ENCODE measurements around the gene EOGT.

Gene EOGT

GRCh38 chr3:69008980-69009379 is 4.5 kb downstream of the EOGT start:
- DNase-seq = no peak

DNA sequence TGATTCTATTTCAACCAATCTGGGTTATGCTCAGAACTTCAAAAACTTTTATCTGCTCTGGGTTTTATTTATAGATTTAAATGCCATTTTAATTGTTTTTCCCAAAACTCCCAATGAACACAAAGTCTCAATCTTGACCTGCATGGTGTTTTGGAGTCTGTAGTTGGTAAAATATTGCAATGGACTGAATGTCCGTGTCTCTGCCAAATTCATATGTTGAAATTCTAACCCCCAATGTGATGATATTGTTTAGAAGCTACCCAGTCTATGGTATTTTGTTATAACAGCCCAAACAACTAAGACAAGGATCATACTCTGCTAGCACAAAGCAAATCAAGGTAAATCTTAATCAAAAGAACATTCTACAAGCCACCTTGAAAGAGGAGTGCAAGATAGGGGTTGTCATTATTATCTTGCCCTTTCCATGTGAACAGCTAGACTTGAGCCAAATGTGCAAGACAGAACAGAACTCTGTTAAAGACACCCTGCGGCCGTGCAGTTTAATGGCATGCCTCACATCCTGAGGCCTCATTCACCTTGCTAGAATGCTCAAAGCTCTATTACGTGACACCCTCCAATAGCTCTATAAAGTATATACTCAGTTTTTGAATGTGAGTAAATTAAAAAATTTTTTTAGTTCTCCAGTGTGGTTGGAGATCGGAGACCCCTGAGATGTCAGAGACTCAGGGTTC is 7.5 kb downstream of the EOGT start:
- no peak for DNase-seq

DNA sequence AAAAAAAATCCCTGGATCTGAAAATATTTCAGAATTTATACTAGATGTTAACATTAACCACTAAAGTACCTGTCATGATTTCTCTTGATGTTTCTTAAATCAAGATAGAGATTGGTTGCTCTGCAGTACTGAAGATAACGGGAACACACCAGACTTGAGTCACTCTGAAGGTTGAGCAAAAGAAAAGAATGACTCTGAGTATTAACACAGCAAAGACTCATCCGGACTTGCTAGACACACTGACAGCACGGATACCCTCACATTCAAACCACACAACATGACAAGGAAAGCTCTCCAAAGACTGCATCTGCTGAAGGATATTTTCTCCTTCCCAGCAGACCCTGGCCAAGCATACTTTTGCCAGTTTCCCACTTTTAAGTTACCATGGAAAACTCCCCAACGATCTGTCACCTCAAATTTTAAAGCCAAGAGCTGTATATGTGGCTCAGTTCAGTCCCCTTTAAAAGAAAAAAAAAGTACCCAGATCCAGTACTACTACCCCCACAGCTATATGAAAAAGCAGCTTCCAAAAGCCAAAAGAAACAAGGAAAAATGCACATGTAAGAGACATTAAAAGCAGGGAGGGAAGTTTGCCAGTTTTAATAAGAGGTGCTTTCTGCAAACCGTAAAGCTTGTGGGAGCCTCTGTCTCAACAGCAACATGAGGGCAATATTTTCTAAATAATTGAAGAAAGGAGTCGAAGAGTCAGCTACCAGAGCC is 8.3 kb downstream of the EOGT start:
- no peak for DNase-seq

DNA sequence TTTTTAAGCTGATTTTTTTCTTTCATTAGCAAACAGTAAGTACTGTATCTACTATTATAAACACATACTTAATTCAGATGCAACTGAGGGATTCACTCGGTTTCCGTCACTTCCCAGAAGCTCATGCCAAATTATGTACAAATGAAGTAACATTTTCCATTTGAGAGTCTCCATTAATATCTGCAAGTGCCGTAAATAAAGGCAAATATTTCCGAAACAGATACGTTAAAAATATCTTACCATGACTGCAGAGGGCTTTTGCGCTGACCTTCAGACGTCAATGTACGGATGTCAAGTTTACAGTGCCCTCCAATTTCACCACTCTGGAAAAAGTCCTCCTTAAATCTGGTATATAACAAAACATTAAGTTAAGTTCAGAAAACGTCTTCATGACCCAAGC is 9.3 kb downstream of the EOGT start:
- no peak for DNase-seq

DNA sequence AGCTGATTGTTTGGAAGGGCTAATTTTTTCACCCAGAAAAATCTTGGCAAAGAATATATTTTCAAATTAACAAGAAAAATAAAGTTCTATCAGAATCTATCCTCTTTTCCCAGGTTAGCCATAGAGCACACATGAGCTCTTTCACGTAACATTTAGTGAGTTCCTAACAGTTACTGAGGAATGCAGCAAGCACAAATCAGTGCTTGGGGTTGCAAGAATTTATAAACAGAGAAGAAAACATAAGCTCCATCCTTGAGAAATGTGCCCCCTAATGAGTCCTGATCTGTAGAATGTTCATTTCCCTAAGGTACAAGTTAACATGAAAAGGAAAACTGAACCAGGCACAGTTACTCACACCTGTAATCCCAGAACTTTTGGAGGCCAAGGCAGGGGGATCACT is 13.9 kb downstream of the EOGT start:
- DNase-seq = no peak

- no peak for DNase-seq
Observed at GRCh38 chr3:68999158-68999557, 14.3 kb downstream of the EOGT start.

DNA sequence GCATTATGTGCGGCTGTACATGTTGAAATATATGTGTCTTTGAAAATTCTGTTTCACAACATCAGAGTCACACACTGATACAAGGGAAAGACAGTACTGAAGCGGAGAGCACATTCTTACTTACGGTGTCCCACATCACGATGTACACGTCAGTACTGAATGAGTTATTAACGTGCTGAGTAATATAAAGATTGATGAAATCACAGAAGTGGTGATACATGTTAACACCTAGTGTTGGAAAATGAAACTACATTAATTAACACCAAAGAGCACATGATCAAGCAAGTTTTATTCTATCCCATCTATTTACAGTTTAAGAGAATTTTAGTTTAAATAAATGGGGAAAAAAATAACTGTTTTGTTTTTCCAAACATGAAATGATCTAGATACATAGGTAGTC is 15.6 kb downstream of the EOGT start:
- DNase-seq = peak; percentile 32

DNA sequence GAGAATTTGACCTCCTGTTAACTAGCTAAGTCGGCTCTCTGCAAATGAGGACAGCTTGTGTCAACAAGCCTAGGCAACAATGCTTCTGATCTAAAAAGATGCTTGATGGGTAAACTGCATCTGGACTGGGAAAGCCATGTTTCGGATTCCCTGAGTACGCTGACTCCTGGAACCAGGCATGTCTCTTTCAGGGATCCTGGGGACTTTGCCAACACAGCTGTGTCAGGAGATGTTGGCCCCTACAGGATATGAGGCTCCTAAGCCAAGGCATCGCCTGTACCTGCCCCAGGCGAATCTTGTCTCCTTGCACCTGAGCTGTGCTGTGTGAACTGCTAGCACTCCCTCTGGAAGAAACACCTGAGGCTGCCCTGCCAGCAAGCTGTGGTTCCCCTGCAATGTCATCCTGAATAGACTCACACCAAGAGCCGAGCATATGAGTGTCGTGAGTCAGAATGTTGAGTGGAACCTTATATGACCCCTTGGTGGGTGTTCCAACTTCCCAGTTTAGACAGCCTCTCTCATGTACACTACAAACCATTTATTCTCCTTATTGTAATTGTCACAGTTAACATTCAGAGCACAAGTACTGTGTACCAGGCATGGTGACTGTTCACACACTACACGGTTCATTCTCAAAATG is 17.0 kb downstream of the EOGT start:
- peak; percentile 79 for DNase-seq

- no peak for DNase-seq
Observed at GRCh38 chr3:68988740-68989139, 24.7 kb downstream of the EOGT start.

DNA sequence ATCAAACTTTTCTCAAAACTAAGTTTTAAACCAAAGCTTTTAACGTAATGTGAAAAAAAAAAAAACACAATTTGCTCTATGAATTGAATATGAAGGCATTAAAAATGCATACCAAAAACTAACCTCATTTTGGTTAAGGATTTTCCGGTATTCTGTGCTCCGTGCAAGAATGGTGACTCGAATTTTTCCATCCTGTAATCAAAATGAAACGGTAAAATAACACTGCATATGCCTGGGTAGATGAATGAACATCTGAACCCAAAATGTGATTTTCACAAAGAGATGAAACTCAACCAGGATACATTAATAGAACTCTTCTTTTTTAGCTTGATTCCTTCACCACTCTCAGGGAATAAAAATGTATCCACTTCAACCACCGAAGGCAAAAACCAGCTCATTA is 26.2 kb downstream of the EOGT start:
- no peak for DNase-seq

DNA sequence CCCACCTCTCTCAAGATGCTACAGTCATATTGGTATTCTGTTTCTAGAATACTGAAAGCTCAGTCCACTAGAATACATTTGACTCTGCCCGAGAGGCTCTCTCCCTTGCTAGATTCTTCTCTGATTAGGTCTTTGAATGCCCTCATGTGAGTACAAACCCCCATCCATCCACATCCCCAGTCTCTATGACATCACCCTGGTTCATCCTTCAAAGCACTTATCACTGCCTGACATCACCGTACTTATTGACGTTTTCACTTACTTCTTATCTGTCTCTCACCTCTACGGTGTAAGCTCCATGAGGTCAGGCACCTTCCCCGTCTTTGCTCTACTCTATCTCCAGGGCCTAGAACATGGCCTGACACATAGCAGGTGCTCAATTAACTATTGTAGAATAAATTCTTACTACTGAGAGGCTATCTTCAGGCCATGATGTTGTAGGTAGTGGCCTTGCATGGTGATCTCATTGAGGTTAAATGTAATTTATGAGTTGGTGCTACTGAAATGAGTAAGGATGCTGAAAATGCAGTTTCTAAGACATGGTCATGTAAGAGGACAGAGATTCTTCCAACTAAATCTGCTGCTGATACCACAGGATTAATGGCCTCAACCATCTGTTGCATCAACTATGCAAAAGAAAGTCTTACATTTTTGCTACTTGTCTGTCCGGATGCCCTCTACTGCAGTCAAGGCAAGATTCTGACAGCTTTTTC is 26.8 kb downstream of the EOGT start:
- no peak for DNase-seq

- DNase-seq = no peak
Observed at GRCh38 chr3:68985146-68985790, 28.2 kb downstream of the EOGT start.

GRCh38 chr3:68984011-68984530 is 29.4 kb downstream of the EOGT start:
- no peak for DNase-seq

- no peak for DNase-seq
Observed at GRCh38 chr3:68977486-68978167, 35.9 kb downstream of the EOGT start.

DNA sequence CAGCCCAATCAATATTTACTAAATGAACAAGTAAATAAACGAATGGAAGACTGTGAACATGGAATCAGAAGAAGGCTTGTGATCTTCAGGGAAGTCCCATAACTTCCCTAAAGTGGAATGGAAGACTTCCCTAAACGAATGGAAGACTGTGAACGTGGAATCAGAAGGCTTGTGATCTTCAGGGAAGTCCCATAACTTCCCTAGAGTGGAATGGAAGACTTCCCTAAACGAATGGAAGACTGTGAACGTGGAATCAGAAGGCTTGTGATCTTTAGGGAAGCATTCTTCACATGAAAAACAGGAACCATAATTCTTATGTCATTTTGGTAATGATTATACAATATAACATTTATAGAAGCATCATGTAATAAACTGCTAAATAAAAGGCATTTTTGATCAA is 38.8 kb downstream of the EOGT start:
- peak; percentile 92 for DNase-seq

DNA sequence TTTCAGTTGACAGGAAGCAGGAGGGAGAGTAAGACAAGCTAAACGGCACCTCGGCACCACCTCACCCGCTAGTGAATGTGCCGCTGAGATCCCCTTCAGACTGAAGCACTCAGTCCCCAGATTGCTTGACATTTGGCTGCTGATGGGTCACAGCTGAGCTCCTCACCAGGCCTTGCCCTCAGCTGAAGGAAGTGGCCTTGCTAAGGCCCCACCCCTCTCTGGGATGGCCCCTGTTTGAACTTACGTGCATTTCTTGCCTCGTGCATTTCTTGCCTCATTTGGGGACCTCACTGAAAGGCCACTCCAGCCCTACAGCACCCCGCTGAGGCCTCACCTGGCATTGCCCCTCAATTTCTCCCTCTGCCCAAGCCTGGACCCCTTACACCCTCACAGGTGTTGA is 39.8 kb downstream of the EOGT start:
- peak; percentile 72 for DNase-seq

DNA sequence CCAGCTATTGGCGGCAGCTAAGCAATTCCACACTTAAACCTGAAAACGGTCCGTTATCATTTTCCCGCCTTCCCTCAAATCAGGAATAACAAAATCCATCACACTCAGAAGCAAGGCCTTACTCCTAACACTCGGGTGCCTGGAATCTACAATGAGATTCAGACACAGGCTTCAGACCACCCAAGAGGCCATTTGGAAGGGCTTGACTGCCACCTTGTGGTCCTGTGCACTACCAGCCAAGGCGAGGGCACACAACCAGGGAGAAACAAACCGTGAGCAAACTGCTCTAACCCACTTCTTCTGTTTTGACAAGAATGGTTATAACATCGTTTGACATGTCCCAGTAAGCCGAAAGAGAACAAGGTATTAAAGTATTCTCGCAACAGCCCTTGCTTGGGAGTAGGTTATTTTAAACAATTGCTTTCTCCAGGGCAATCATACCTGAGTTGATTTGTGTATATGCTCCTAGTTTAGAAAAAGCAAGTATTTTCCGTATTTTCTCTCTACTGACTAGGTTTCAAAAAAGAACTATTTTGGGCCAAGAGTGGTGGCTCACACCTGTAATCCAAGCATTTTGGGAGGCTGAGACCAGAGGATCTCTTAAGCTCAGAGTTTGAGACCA is 41.0 kb downstream of the EOGT start:
- peak; percentile 63 for DNase-seq

DNA sequence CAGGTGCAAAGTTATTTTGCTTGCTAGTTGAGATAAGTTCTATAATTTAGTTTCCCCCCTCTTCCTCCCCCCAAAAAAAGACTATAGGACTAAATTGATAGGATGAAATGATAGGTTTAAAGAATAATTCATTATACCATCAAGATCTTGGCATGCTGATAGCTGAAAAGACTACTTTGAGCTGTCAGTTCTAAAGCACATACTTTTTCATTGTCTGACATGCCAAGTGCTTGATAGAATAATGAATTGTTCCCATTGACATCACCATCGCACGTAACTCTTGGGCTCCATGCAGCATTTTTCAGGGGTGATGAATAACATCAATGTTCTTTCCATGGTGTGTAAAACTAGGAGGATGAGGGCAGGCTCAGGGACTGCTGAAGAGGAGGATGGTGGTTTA is 48.8 kb downstream of the EOGT start:
- DNase-seq = no peak

- no peak for DNase-seq
Observed at GRCh38 chr3:68963891-68964290, 49.6 kb downstream of the EOGT start.

DNA sequence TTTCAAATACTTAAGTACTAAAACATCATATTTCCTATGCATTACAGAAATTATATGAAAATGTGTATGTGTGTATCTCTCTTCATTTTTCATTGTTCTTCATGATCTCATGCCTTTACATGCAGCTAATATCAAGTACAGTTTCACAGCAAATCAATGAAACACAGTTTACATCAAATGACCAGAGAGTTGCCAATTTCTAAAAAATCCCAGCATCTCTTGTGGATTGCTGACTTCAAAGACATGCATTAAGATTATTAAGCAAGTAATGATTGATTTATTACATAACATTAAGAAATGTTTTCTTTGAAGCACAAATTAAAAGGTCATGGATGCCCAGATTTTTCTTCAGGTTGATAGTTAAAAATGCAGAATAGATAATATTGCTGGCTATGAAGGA is 50.1 kb downstream of the EOGT start:
- no peak for DNase-seq

- DNase-seq = peak; percentile 10
Observed at GRCh38 chr3:68958932-68959331, 54.6 kb downstream of the EOGT start.

DNA sequence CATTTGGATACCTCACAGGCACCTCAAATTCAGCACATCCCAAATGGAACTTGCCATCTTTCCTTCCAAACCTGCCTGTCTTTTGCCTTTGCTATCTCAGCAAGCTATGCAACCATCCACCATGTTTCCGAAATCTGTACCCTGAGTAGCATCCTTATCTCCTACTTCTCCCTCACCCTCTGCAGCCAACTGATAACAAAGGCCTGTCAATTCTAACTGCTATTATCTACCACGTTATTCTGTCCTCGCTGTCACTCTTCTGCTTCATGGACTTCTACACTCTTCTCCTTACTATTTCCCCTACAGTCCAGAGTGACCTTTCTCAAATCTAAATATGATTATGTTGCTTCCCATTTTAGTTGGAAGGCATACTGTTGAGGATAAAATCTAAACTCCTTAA is 55.6 kb downstream of the EOGT start:
- DNase-seq = no peak
